GM20000 (cell line): ENCODE measurements around the gene BRMS1.

Experiments
- DNase-seq: peaks from one replicate; pipeline ENCODE4 v3.0.0; 2012; ENCODE audit warnings: low spot score
- TF ChIP-seq, protein P1 (sequence below): IDR thresholded peaks from 2 replicates; pipeline ENCODE4 v1.5.1; 2012; ENCODE audit warnings: mild to moderate bottlenecking, control low read depth; ENCODE audit errors: extremely low read depth, missing control alignments

BRMS1 gene

DNA sequence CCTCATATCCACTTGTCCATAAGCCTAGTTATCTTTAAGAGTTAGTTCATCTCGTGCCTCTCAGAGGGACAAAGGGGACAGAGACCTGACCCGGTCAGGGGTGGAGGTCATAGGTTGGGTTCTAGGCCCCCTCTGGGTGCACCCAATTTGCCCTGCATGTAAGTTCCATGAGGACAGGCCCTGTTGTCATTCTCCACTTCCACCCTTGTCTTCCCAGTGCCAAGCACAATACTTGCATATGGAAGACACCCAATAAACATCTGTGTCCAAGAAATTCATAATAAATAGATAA, 54.6 kb downstream of the BRMS1 start:
- no peak for DNase-seq
- TF ChIP-seq, protein P1, sequence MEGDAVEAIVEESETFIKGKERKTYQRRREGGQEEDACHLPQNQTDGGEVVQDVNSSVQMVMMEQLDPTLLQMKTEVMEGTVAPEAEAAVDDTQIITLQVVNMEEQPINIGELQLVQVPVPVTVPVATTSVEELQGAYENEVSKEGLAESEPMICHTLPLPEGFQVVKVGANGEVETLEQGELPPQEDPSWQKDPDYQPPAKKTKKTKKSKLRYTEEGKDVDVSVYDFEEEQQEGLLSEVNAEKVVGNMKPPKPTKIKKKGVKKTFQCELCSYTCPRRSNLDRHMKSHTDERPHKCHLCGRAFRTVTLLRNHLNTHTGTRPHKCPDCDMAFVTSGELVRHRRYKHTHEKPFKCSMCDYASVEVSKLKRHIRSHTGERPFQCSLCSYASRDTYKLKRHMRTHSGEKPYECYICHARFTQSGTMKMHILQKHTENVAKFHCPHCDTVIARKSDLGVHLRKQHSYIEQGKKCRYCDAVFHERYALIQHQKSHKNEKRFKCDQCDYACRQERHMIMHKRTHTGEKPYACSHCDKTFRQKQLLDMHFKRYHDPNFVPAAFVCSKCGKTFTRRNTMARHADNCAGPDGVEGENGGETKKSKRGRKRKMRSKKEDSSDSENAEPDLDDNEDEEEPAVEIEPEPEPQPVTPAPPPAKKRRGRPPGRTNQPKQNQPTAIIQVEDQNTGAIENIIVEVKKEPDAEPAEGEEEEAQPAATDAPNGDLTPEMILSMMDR, result no peak

DNA sequence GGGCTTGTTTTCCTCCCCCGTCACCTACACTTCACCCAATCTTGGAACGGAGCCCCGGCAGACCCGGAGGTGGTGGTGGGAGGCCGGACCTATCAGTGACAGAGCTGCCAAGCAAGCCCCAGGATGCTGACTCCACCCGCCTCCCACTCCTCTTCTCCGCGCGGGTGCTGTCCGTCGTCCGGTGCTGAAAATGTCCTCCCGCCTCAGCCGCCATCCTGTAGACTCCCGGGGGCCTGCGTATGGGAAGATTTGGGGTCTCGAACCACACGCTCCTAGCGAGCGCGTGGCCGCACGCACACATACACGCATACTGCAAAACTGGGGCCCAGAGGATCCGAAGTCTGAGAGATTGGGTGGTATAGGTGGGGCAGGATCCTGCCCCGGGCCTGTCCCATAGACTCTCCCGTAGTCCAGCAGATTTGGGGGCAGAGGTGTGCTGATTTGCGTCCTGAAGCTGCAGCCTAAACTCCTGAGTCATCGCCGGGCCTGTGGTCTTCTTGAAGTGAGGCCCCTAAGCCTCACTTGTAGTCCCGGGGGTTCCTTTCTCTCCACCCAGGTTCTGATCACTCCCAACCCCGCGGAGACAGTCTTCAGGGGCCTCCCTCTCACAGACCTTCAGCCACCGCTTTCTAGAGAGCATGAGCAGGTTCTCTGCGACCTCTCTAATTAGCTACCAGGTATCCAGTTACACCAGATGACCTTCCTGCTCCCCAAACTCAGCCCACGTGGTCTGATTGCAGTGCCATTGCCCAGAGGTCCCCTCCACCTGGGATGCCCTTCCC, 55.2 kb downstream of the BRMS1 start:
- DNase-seq, result peak; percentile 94

DNA sequence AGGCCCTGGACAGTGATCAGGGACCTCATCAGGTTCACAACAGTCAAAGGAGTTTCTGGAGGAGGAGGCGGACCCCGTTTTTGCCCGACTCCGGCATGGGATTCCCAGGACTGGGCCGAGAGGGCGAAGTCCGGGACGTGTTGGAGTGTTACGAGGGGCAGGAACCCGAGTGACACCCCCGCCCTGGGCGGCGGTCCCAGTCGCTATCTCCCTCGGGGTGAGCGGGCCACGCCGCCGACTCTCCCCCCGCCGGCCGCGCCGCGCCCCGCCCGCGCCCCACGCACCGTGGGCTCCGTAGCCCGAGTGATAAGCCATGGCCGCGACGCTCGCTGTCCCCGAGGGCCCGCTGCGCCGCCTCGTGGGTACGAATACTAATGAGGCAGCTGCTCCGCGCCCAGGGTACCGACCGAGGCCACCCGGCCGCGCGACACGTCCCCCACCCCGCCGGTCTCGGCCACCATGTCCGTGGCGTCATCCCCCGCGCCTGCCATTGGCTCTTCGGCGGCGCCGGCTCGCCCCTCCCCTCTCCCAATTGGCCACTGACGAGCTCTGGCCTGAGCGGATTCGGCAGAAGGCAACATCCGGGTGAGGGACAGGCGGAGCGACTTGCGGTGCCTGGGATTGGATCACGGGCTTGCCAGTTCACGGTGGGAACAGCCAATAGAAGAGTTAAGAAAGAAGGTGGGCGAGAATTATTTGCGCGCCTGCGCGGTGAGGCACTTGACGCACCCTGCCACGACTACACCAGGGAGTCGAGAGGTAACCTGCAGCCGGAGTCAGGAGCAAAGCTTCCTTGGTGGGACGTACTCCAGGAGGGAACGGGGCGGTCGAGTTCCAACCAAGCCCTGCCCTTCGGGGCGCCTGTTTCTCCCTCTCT, 56.0 kb downstream of the BRMS1 start, which contains the start of gene YIF1A:
YIF1A (minus strand) TSS at position 473 of the 877 bp plus-strand sequence; CDS start at position 315, 158 bp downstream.
- TF ChIP-seq, protein P1, result no peak
- peak; percentile 100 for DNase-seq

More for the DNA sequence above, 55.2 kb downstream of the BRMS1 start:
- TF ChIP-seq, protein P1, result no peak

DNA sequence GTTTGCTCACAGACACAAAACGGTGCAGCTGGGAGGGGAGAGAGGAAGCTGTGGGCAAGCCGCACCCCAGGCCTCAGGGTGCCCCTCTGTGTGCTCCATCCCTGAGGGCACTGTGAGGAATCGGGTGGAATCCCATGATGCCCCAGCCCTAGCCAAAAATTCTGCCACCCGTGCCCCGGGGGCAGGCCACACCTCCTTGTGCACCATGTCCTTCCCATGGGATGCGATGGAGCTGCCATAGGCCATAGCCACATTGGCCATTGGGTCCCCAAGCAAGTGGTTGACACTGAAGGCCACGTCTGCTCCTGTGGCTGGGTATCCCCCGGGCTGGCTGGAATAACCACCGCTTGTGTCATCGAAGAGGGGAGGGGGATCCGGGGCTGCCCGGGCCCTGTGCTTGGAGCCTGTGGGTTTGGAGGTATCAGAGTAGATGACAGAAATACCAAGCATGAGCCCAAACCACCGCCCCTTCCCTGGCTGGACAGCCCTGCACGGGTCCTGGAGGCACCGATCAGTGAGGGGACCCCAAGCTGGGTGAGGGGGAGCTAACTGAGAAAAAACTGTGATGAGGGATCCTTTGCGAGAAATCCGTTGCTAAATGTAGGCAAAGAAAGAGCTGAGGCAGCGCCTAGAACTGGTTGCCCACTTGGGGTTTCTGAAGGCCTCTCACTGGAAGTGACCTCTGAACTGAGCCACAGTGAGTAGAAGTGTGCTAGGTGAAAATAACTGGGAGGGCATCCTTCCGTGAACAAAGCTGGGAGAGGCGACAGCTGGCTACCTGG, 56.8 kb downstream of the BRMS1 start:
- TF ChIP-seq, protein P1, result no peak
- peak; percentile 37 for DNase-seq
